Erythroblast (primary cell): Measurements from ENCODE around the gene GAA.

Source experiments
- DNase-seq, 2 experiments: peaks; one replicate each; lab custom pipeline; 2025; lab: John Stamatoyannopoulos, UW
- GATA1 ChIP-seq: IDR thresholded peaks from 2 replicates; pipeline ENCODE4 v1.6.1; 2011; ENCODE audit warnings: low read depth, mild to moderate bottlenecking, control low read depth, low read length, moderate library complexity
- POLR2A ChIP-seq: IDR thresholded peaks from 2 replicates; pipeline ENCODE4 v1.6.1; 2011; ENCODE audit warnings: mild to moderate bottlenecking, low read length

GAA gene

GRCh38 chr17:80103449-80104085, 2.2 kb downstream of the GAA start:
- DNase-seq = no peak
- no peak for TF ChIP-seq GATA1
- no peak for TF ChIP-seq POLR2A

GRCh38 chr17:80104321-80104955, 3.1 kb downstream of the GAA start:
- DNase-seq = no peak
- TF ChIP-seq GATA1 (no peak), POLR2A (no peak)

- no peak for DNase-seq
- TF ChIP-seq GATA1 (no peak), POLR2A (no peak)
Measured at GRCh38 chr17:80104956-80105375, 3.6 kb downstream of the GAA start.

GRCh38 chr17:80105762-80106161, 4.4 kb downstream of the GAA start:
- TF ChIP-seq POLR2A = no peak

GRCh38 chr17:80106176-80106575, 4.8 kb downstream of the GAA start:
- no peak for DNase-seq
- no peak for TF ChIP-seq POLR2A
- TF ChIP-seq GATA1 = no peak

More at GRCh38 chr17:80105762-80106161, 4.4 kb downstream of the GAA start:
- no peak for DNase-seq

- TF ChIP-seq GATA1 (no peak), POLR2A (no peak)
- DNase-seq = no peak
Measured at GRCh38 chr17:80106751-80107150, 5.4 kb downstream of the GAA start.

GRCh38 chr17:80107231-80108021, 6.0 kb downstream of the GAA start:
- TF ChIP-seq GATA1 = no peak
- no peak for TF ChIP-seq POLR2A
- no peak for DNase-seq

- no peak for TF ChIP-seq POLR2A
- TF ChIP-seq GATA1 = no peak
- DNase-seq = no peak
Measured at GRCh38 chr17:80108036-80108971, 6.9 kb downstream of the GAA start.

- DNase-seq = no peak
- TF ChIP-seq POLR2A = no peak
- TF ChIP-seq GATA1 = no peak
Measured at GRCh38 chr17:80109066-80109660, 7.8 kb downstream of the GAA start.

GRCh38 chr17:80109713-80110446, 8.5 kb downstream of the GAA start:
- TF ChIP-seq GATA1 (no peak), POLR2A (no peak)
- no peak for DNase-seq

- TF ChIP-seq POLR2A (no peak), GATA1 (no peak)
- no peak for DNase-seq
Measured at GRCh38 chr17:80110447-80110812, 9.0 kb downstream of the GAA start.

- no peak for TF ChIP-seq GATA1
- no peak for TF ChIP-seq POLR2A
- no peak for DNase-seq
Measured at GRCh38 chr17:80110927-80111701, 9.7 kb downstream of the GAA start.
